GM23338 (cell line): ENCODE data around the gene LNX1. TPM values are rescaled to one million over a fixed set of nuclear protein-coding genes. Genes with fewer than 3 reads are reported as not detected.

Experiments used
- ATAC-seq: fragments of 200-7000 bp; cut with Tn5 transposase; 3 replicates; pipeline ENCODE4 v1.9.1; 2020
- DNase-seq: peaks from one replicate; pipeline ENCODE4 v3.0.0-alpha.2; 2015; ENCODE audit warnings: low spot score
- H2AFZ ChIP-seq: fragments of 200-600 bp; sonication (generic); 2 replicates; pipeline ENCODE4 v1.8.0; 2016; ENCODE audit warnings: antibody characterized with exemption, mild to moderate bottlenecking, moderate library complexity
- H3F3A ChIP-seq: fragments of 200-600 bp; sonication (generic); replicated peaks from 2 replicates; pipeline ENCODE4 v1.8.0; 2017; ENCODE audit warnings: antibody characterized with exemption, mixed run types, low read depth
- H3K27ac ChIP-seq: fragments of 200-600 bp; sonication (generic); 2 replicates; pipeline ENCODE4 v1.6.1; 2016; ENCODE audit warnings: low read depth
- H3K27me3 ChIP-seq: fragments of 200-600 bp; sonication (generic); 2 replicates; pipeline ENCODE4 v1.8.0; 2016; ENCODE audit warnings: mild to moderate bottlenecking, mixed run types, moderate library complexity; ENCODE audit not compliant: insufficient read depth
- H3K36me3 ChIP-seq: fragments of 200-600 bp; sonication (generic); 2 replicates; pipeline ENCODE4 v1.8.0; 2016; ENCODE audit warnings: mild to moderate bottlenecking; ENCODE audit not compliant: insufficient read depth
- H3K4me1 ChIP-seq: fragments of 200-600 bp; sonication (generic); 2 replicates; pipeline ENCODE4 v1.8.0; 2016; ENCODE audit warnings: mild to moderate bottlenecking, moderate library complexity; ENCODE audit not compliant: insufficient read depth
- H3K4me2 ChIP-seq: fragments of 200-600 bp; sonication (generic); 2 replicates; pipeline ENCODE4 v1.7.1; 2017; ENCODE audit warnings: mixed run types
- H3K4me3 ChIP-seq: fragments of 200-600 bp; sonication (generic); 2 replicates; pipeline ENCODE4 v1.6.1; 2016; ENCODE audit warnings: mixed run types
- H3K79me2 ChIP-seq: fragments of 200-600 bp; sonication (generic); replicated peaks from 2 replicates; pipeline ENCODE4 v1.8.0; 2017; ENCODE audit warnings: mild to moderate bottlenecking; ENCODE audit not compliant: insufficient read depth
- H3K9me2 ChIP-seq: fragments of 200-600 bp; sonication (generic); 2 replicates; pipeline ENCODE4 v1.8.0; 2017; ENCODE audit not compliant: insufficient read depth
- H4K20me1 ChIP-seq: fragments of 200-600 bp; sonication (generic); replicated peaks from 2 replicates; pipeline ENCODE4 v1.8.0; 2017; ENCODE audit warnings: mild to moderate bottlenecking; ENCODE audit not compliant: insufficient read depth
- H3K27ac Mint-ChIP-seq: 2 replicates; pipeline ENCODE4 v1.8.0; 2020; ENCODE audit warnings: inconsistent platforms, mild to moderate bottlenecking, moderate library complexity, mixed read lengths
- H3K27me3 Mint-ChIP-seq: 3 replicates; pipeline ENCODE4 v1.8.0; 2022; ENCODE audit warnings: low read depth, mild to moderate bottlenecking, moderate library complexity, mixed read lengths, inconsistent platforms; ENCODE audit not compliant: insufficient read depth, poor library complexity
- H3K36me3 Mint-ChIP-seq: 3 replicates; pipeline ENCODE4 v1.8.0; 2021; ENCODE audit warnings: low read depth, mild to moderate bottlenecking, inconsistent platforms, moderate library complexity, mixed read lengths
- H3K4me1 Mint-ChIP-seq: 3 replicates; pipeline ENCODE4 v1.8.0; 2020; ENCODE audit warnings: mild to moderate bottlenecking, inconsistent platforms, mixed read lengths
- H3K4me3 Mint-ChIP-seq: 3 replicates; pipeline ENCODE4 v1.8.0; 2021; ENCODE audit warnings: moderate library complexity, mild to moderate bottlenecking, inconsistent platforms, mixed read lengths
- H3K9me3 Mint-ChIP-seq: 3 replicates; pipeline ENCODE4 v1.8.0; 2020; ENCODE audit warnings: moderate library complexity, mild to moderate bottlenecking, inconsistent platforms, mixed read lengths
- CREB1 ChIP-seq: fragments of 250-450 bp; sonication (Bioruptor Pico); IDR thresholded peaks from 2 replicates; pipeline ENCODE4 v1.5.0; 2020; ENCODE audit warnings: low read depth, mild to moderate bottlenecking, moderate library complexity
- CTCF ChIP-seq, 2 experiments: fragments of 200-600 bp in 1 of 2; sonication (generic) in 1 of 2; conservative IDR thresholded peaks; 2 replicates each; pipeline versions ENCODE4 v1.5.1 to v1.6.1; 2016 to 2017; ENCODE audit warnings: antibody characterized with exemption in 2 of 2, low read depth in 2 of 2, mild to moderate bottlenecking in 2 of 2, moderate library complexity in 1 of 2
- EZH2 ChIP-seq: fragments of 200-600 bp; sonication (generic); IDR thresholded peaks from one replicate; pipeline ENCODE4 v1.8.0; 2017; ENCODE audit warnings: antibody characterized with exemption, mild to moderate bottlenecking, low read depth; ENCODE audit not compliant: unreplicated experiment
- EZH2phosphoT487 ChIP-seq: fragments of 200-600 bp; sonication (generic); IDR thresholded peaks from one replicate; pipeline ENCODE4 v1.8.1; 2018; ENCODE audit warnings: antibody characterized with exemption; ENCODE audit not compliant: unreplicated experiment
- JUNB ChIP-seq: IDR thresholded peaks from one replicate; pipeline ENCODE4 v1.6.1; 2016; ENCODE audit warnings: antibody characterized with exemption; ENCODE audit not compliant: unreplicated experiment
- NANOG ChIP-seq: IDR thresholded peaks from 2 replicates; pipeline ENCODE4 v1.6.1; 2016; ENCODE audit warnings: antibody characterized with exemption, borderline replicate concordance
- POLR2AphosphoS5 ChIP-seq: IDR thresholded peaks from 2 replicates; pipeline ENCODE4 v1.6.1; 2016; ENCODE audit warnings: antibody characterized with exemption, low read depth
- STAT1 ChIP-seq: IDR thresholded peaks from one replicate; pipeline ENCODE4 v1.6.1; 2016; ENCODE audit warnings: antibody characterized with exemption; ENCODE audit not compliant: unreplicated experiment
- ZNF114 ChIP-seq: fragments of 250-450 bp; sonication (Bioruptor Pico); IDR thresholded peaks from 2 replicates; pipeline ENCODE4 v1.5.0; 2020; ENCODE audit warnings: mild to moderate bottlenecking, moderate library complexity
- ZNF331 ChIP-seq: fragments of 250-450 bp; sonication (Bioruptor Pico); IDR thresholded peaks from 2 replicates; pipeline ENCODE4 v1.5.0; 2020; ENCODE audit warnings: low read depth, mild to moderate bottlenecking, moderate library complexity
- ZNF462 ChIP-seq: fragments of 250-450 bp; sonication (Bioruptor Pico); IDR thresholded peaks from 2 replicates; pipeline ENCODE4 v1.5.0; 2020; ENCODE audit warnings: mild to moderate bottlenecking, moderate library complexity
- polyA plus RNA-seq: library from polyadenylated mRNA; unstranded; fragments of >200 nt; fragmentation: Nextera tagmentation; extraction: Ambion mirVana; gene quantifications from 2 replicates; pipeline ENCODE4 v1.2.1, GENCODE V29; 2016
- total RNA-seq: library from RNA; depleted of rRNA; stranded (reverse); fragments of >200 nt; shearing (Covaris generic); gene quantifications from 2 replicates; pipeline ENCODE4 v1.2.3, GENCODE V29; 2014

LNX1 gene
- total and polyA plus RNA-seq, 2 experiments from 2014 or later: 5.4 to 6.4 TPM

- Mint-ChIP-seq H3K27ac (no peak overlapping the region), H3K4me3 (no peak overlapping the region), H3K9me3 (peaks cover 6% of the 10 kb centered on the region; the same call in 2 of the 3 replicates), H3K36me3 (peaks cover 44% of the 10 kb centered on the region), H3K27me3 (peaks cover 3% of the 10 kb centered on the region), H3K4me1 (no peaks in the 10 kb centered on the region)
- Histone ChIP-seq H3K4me2 (no peak overlapping the region), H2AFZ (no peak overlapping the region), H3K27me3 (no peaks in the 10 kb centered on the region), H3K79me2 (no peaks in the 10 kb centered on the region), H3K36me3 (peaks cover 9% of the 10 kb centered on the region; the same call in 1 of the 2 replicates), H3K9me2 (no peaks in the 10 kb centered on the region), H3F3A (no peaks in the 10 kb centered on the region), H3K27ac (no peak overlapping the region), H4K20me1 (no peaks in the 10 kb centered on the region), H3K4me1 (no peaks in the 10 kb centered on the region), H3K4me3 (no peak overlapping the region)
- DNase-seq: no peak
- ATAC-seq: no peak
- TF ChIP-seq ZNF462 (CRISPR knock-in tag): no peak
- TF ChIP-seq ZNF114 (CRISPR knock-in tag): no peak
- no peak for TF ChIP-seq POLR2AphosphoS5
- no peak for TF ChIP-seq JUNB
- TF ChIP-seq EZH2phosphoT487: no peak
- no peak for TF ChIP-seq CTCF (conservative IDR thresholded peaks at IDR 0.05; ENCODE audit: low read depth in 2 of 2)
- no peak for TF ChIP-seq CREB1
- TF ChIP-seq NANOG: no peak
- no peak for TF ChIP-seq STAT1
- TF ChIP-seq ZNF331 (CRISPR knock-in tag): no peak
- TF ChIP-seq EZH2: no peak
Observed at GRCh38 chr4:53461244-53461643, 130.0 kb downstream of the LNX1 start.
